Vagina (tissue), 2 donors: ENCODE results near the gene SLC1A2.

Experiments used
- POLR2AphosphoS5 ChIP-seq, 2 donors: sonication (generic); formaldehyde crosslinking; IDR thresholded peaks; one replicate each; pipeline ENCODE4 v1.9.0; 2017; ENCODE audit warnings: antibody characterized with exemption in 2 of 2, mild to moderate bottlenecking in 2 of 2, low read depth in 1 of 2; ENCODE audit not compliant: insufficient read depth in 1 of 2
- TF ChIP-seq, protein P1 (sequence below), 3 experiments: fragments of 450-650 bp in 2 of 3; fragments of 200-600 bp in 1 of 3; sonication (generic) in 1 of 3; IDR thresholded peaks; one replicate each; pipeline ENCODE4 v1.5.1; 2017 to 2019; ENCODE audit warnings: antibody characterized with exemption in 3 of 3, mild to moderate bottlenecking in 2 of 3, moderate library complexity in 2 of 3

DNA sequence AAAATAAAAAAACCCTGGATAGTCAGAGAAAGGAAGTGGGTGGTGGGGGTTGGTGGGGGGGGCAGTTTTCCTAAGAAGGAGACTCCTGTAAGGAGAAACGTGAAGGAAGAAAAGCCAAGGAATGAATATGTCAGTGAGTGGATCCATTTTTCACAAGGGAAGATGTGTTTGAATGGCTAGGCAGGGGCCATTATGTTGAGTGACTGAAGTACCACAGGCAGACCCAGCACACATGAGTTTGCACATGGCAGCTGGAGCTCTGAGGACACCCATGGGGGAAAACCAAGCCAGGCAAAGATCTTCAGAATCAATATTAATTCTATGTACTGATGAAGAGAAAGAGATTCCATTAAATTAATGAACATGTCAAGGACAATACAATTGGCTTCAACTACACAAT, 212.7 kb downstream of the SLC1A2 start:
- TF ChIP-seq, protein P1, sequence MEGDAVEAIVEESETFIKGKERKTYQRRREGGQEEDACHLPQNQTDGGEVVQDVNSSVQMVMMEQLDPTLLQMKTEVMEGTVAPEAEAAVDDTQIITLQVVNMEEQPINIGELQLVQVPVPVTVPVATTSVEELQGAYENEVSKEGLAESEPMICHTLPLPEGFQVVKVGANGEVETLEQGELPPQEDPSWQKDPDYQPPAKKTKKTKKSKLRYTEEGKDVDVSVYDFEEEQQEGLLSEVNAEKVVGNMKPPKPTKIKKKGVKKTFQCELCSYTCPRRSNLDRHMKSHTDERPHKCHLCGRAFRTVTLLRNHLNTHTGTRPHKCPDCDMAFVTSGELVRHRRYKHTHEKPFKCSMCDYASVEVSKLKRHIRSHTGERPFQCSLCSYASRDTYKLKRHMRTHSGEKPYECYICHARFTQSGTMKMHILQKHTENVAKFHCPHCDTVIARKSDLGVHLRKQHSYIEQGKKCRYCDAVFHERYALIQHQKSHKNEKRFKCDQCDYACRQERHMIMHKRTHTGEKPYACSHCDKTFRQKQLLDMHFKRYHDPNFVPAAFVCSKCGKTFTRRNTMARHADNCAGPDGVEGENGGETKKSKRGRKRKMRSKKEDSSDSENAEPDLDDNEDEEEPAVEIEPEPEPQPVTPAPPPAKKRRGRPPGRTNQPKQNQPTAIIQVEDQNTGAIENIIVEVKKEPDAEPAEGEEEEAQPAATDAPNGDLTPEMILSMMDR (IDR thresholded peaks at IDR 0.05), result no peak
- TF ChIP-seq POLR2AphosphoS5 (IDR thresholded peaks at IDR 0.05; ENCODE audit: insufficient read depth in 1 of 2, low read depth in 1 of 2), result no peak
